Activated naive CD4-positive, alpha-beta T cell treated with anti-CD3 and anti-CD28 coated beads for 36 hours (primary cell): ENCODE measurements around the gene ATRNL1. TPM values are rescaled to one million over a fixed set of nuclear protein-coding genes. Genes with fewer than 3 reads are reported as not detected.
"Not testable (repeated sequence)": the region's sequence is repeated elsewhere in the genome, so short reads cannot be mapped to it uniquely, and the experiment has no call there.

Experiments
- CTCF ChIA-PET: fragments of 350-600 bp; sonication (Branson Sonifier 250); formaldehyde crosslinking; loops from one replicate; lab custom pipeline; 2021; ENCODE audit warnings: antibody characterized with exemption; lab: Charles Lee
- DNase-seq: peaks from one replicate; pipeline ENCODE4 v3.0.0-alpha.2; 2020
- H3K27ac Mint-ChIP-seq: one replicate; pipeline ENCODE4 v1.8.0; 2021; ENCODE audit warnings: mild to moderate bottlenecking, mixed read lengths
- H3K27me3 Mint-ChIP-seq: one replicate; pipeline ENCODE4 v1.8.0; 2021; ENCODE audit warnings: low read depth, mixed read lengths
- H3K36me3 Mint-ChIP-seq: one replicate; pipeline ENCODE4 v1.8.0; 2021; ENCODE audit warnings: low read depth, mixed read lengths
- H3K4me1 Mint-ChIP-seq: one replicate; pipeline ENCODE4 v1.8.0; 2021; ENCODE audit warnings: low read depth, mixed read lengths
- H3K4me3 Mint-ChIP-seq: one replicate; pipeline ENCODE4 v1.8.0; 2021; ENCODE audit warnings: mild to moderate bottlenecking, moderate library complexity, mixed read lengths
- H3K9me3 Mint-ChIP-seq: one replicate; pipeline ENCODE4 v1.8.0; 2021; ENCODE audit warnings: mixed read lengths
- intact Hi-C: fragments of 100-400 bp; cut with micrococcal nuclease; formaldehyde crosslinking; loops from one replicate; pipeline ENCODE4 v1.15.1; 2023
- total RNA-seq, 2 experiments: library from RNA; stranded (reverse); gene quantifications; one replicate each; pipeline ENCODE4 v1.2.3, GENCODE V29; 2021

ATRNL1 gene
- total RNA-seq, 2 experiments from 2014 or later = not detected

DNA sequence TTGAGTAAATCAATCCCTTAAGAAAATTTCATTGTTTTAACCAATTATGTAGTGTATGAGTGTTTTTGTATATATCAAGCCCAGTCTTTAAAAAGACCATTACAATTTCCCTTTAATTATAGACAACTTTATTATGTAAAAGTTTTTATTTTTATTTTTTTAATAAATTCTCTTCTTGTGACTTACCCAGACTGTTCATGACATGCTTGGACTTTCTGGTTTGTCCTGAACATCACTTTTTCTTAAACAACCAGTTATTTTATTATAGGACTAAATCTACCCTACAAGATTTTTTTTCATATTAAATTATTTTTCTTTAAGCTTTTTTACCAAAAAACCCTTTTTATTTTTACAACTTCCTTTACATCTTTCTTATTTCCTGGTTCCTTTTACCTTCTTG lies 410.4 kb downstream of the ATRNL1 start:
- intact Hi-C loops = no loop called here
- no peaks in the 10 kb centered on the region for H3K36me3 Mint-ChIP-seq
- no peak overlapping the region for H3K27ac Mint-ChIP-seq
- H3K4me3 Mint-ChIP-seq = no peak overlapping the region
- DNase-seq = no peak
- no peaks in the 10 kb centered on the region for H3K27me3 Mint-ChIP-seq
- CTCF ChIA-PET = no interaction called here
- no peaks in the 10 kb centered on the region for H3K4me1 Mint-ChIP-seq
- H3K9me3 Mint-ChIP-seq = peaks cover 5% of the 10 kb centered on the region

DNA sequence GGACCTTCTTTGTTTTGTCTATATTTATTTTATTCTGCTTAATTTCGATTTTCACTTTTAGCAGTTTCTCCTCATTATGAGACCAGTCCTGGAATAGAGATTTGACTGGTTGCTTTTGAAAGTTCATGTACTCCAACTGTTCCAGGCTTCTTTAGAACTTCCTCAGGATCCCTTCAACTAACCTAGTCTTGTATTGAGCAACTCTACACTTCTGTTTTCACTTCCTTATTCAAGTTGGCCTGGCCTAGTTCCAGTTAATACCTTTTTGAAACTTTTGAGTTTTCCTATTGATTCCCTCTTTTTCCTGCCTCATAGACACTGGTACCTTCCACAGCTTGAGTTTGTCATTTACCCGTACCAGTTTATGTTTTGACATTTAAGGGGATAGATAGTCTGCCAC lies 421.7 kb downstream of the ATRNL1 start:
- H3K9me3 Mint-ChIP-seq = peaks cover 8% of the 10 kb centered on the region
- CTCF ChIA-PET = no interaction called here
- H3K4me1 Mint-ChIP-seq = no peaks in the 10 kb centered on the region
- H3K36me3 Mint-ChIP-seq = no peaks in the 10 kb centered on the region
- intact Hi-C loops = no loop called here
- no peaks in the 10 kb centered on the region for H3K27me3 Mint-ChIP-seq
- H3K4me3 Mint-ChIP-seq = no peak overlapping the region
- no peak overlapping the region for H3K27ac Mint-ChIP-seq
- DNase-seq = no peak

DNA sequence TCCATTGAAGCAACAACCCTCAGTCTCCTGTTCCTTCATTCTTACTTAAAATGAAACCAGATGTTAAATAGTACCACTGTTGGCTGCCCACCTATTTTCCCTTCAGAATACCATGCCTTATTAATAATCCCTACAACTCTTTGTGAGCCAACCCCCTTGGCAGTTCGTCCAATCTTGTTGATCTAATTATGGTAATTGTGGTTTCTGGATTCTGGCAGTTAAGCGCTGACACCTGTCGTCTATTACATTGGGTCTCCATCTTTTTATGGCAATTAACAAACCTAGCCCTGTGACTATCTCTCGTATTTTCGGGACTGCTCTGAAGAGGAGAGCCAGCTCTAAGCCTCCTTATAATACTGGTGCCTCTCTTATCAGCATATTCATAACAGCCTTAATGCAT lies 432.0 kb downstream of the ATRNL1 start:
- Mint-ChIP-seq H3K4me3 (no peak overlapping the region), H3K9me3 (peaks cover 9% of the 10 kb centered on the region), H3K27me3 (no peaks in the 10 kb centered on the region), H3K27ac (no peak overlapping the region), H3K36me3 (no peaks in the 10 kb centered on the region), H3K4me1 (no peaks in the 10 kb centered on the region)
- CTCF ChIA-PET = no interaction called here
- DNase-seq = no peak
- intact Hi-C loops = no loop called here

DNA sequence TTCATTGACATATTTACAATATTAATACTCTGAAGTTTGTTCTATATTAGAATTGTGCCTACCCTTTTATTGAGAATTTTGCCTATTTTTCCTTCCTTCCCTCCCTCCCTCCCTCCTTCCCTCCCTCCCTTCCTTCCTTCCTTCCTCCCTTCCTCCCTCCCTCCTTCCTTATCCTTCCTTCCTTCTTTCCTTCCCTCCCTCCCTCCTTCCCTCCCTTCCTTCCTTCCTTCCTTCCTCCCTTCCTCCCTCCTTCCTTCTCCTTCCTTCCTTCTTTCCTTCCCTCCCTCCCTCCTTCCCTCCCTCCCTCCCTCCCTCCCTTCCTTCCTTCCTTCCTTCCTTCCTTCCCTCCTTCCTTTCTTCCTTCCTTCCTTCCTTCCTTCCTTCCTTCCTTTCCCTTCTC lies 434.5 kb downstream of the ATRNL1 start:
- H3K27ac Mint-ChIP-seq, H3K9me3 Mint-ChIP-seq, CTCF ChIA-PET, H3K4me1 Mint-ChIP-seq, H3K36me3 Mint-ChIP-seq, intact Hi-C loops, DNase-seq, H3K4me3 Mint-ChIP-seq, H3K27me3 Mint-ChIP-seq: not testable (repeated sequence)

DNA sequence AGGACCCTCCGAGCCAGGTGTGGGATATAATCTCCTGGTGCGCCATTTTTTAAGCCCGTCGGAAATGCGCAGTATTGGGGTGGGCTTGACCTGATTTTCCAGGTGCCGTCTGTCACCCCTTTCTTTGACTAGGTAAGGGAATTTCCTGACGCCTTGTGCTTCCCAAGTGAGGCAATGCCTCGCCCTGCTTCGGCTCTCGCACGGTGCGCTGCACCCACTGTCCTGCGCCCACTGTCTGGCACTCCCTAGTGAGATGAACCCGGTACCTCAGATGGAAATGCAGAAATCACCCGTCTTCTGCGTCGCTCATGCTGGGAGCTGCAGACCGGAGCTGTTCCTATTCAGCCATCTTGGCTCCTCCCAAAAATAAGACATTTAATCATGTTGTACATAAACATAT lies 443.2 kb downstream of the ATRNL1 start:
- H3K4me1 Mint-ChIP-seq, H3K4me3 Mint-ChIP-seq, H3K9me3 Mint-ChIP-seq, H3K36me3 Mint-ChIP-seq, intact Hi-C loops, H3K27me3 Mint-ChIP-seq, DNase-seq, H3K27ac Mint-ChIP-seq, CTCF ChIA-PET: not testable (repeated sequence)

DNA sequence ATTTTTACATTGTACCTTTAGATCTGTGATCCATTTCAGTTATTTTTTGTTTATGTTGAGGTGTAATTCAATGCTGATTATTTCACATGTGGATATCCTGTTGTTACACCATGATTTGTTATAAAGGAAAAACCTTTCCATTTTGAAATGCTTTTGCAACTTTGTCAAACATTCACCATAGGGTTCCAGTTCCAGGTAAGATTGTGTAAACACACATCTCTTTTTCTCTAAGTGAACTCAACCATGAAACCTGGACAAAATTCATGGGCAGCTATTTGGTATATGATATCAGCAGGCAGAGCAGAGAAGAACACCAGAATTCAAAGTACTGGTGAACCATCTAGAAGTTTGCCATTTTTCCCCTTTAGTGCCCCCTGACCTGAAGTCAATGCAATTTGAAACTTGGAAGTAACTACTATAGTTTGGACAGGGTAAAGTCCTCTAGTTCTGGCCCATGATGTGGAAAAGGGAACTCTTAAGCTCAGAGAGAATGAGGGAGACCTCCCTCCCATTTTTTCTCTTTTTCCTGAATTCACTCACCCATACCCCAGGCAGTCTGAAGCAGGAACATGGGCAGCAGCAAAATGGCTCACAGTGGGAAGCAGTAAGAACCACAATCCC lies 446.1 kb downstream of the ATRNL1 start:
- CTCF ChIA-PET = no interaction called here
- Mint-ChIP-seq H3K4me1 (no peaks in the 10 kb centered on the region), H3K9me3 (peaks cover 4% of the 10 kb centered on the region), H3K36me3 (no peaks in the 10 kb centered on the region), H3K4me3 (no peak overlapping the region), H3K27ac (no peak overlapping the region), H3K27me3 (no peaks in the 10 kb centered on the region)
- no peak for DNase-seq
- intact Hi-C loops = no loop called here

DNA sequence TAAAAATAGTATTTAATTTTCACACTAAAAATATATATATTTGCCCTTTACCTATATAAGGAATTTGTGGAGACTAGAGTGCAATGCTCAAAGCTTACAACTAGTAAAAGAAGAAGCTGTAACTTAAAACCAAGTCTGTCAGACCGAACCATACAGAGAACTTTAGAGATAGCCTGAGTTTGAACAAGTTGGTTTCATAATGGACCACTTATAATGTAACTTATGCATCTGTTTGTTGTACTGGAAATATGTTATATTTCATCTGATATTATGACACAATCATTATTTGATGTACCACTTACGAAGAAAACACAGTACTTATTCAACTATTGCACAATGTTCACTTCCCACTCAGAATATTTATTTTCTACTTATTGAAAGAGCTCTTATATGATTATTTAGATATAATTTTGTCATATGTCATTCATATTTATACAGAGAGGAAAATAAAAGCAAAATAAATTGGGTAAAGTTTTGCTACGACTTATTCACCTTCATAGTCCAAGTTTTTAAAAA lies 462.8 kb downstream of the ATRNL1 start:
- no peak for DNase-seq
- intact Hi-C loops = no loop called here
- H3K27ac Mint-ChIP-seq = no peak overlapping the region
- H3K4me1 Mint-ChIP-seq = no peaks in the 10 kb centered on the region
- no peak overlapping the region for H3K4me3 Mint-ChIP-seq
- no peaks in the 10 kb centered on the region for H3K27me3 Mint-ChIP-seq
- CTCF ChIA-PET = no interaction called here
- no peaks in the 10 kb centered on the region for H3K36me3 Mint-ChIP-seq
- peaks cover 8% of the 10 kb centered on the region for H3K9me3 Mint-ChIP-seq

DNA sequence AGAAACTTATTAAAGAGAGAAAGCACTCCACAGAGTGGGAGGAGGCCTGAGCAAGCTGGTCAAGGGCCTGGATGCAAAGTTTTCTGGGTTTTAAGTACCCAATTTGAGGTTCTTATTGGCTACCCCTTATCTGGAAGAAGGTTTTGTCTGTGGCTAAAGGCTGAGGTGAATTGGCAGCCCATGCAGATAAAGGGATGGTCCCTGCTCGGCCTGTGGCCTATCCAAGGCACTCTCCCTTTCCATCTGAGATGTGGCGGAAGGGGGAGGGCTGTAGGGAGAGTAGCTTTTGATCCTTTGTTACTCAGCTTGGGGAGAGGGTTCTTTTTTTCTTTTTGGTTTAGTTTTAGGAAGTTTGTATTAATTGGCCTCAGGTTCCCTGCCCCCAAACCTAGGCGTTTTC lies 465.1 kb downstream of the ATRNL1 start:
- no peak for DNase-seq
- Mint-ChIP-seq H3K4me3 (no peak overlapping the region), H3K4me1 (no peaks in the 10 kb centered on the region), H3K36me3 (no peaks in the 10 kb centered on the region), H3K9me3 (peaks cover 8% of the 10 kb centered on the region), H3K27ac (no peak overlapping the region), H3K27me3 (no peaks in the 10 kb centered on the region)
- CTCF ChIA-PET = no interaction called here
- intact Hi-C loops = no loop called here

DNA sequence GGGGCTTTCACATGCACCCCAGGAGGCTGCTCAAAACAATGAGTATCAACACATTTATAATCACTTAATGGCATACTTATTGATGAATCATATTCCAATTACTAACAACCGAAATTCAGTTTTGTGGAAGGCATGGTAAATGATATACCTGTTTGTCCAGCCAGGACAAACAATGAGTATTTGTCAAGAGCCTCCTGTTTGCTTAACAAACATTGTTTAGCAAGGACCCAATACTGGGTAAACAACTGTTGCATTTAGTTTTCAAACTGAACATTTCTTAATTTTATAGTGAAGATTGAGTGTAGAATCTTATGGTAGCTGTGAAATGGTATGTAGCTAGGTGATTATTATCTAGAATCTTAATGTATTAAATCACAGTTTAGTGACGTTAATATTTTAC lies 473.7 kb downstream of the ATRNL1 start:
- no peaks in the 10 kb centered on the region for H3K4me1 Mint-ChIP-seq
- CTCF ChIA-PET = interaction anchor here (1.0 kb wide), 1 partner anchor 10 kb away, joined by 3 read pairs; no protein-coding TSS in a partner anchor
- H3K36me3 Mint-ChIP-seq = no peaks in the 10 kb centered on the region
- no peak for DNase-seq
- intact Hi-C loops = no loop called here
- no peaks in the 10 kb centered on the region for H3K27me3 Mint-ChIP-seq
- peaks cover 1% of the 10 kb centered on the region for H3K9me3 Mint-ChIP-seq
- H3K27ac Mint-ChIP-seq = no peak overlapping the region
- H3K4me3 Mint-ChIP-seq = no peak overlapping the region

DNA sequence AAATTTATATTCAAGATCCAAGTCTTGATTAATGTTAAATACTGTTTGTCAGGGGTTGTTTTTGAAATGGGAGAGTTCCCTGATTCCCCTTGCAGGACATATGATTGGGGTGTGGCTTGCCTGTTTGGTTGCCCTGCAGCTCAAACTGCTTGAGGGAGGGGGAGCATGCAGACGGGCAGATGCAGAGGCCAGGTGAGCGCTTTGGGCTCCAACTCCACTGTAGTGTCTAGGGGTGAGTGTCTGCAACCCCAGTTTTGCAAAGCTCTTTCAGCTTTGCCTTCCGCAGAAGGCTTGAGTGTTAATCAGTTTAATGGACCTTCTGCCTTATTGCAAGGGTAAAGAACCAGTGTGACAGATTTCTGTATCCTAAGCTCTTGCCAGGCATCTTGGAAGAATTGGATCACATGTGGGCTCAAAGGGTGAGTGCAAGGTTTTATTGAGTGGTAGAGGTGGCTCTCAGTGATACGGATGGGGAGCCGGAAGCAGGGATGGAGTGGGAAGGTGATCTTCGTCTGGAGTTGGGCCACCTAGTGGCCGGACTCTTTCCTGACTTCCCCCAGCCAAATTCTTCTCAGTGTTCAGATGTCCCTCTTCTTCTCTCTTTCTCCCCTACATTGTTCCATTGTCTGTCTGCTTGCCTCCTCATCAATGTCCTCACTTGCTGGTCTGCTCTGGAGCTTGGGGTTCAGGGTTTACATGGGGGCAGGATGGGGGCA lies 479.7 kb downstream of the ATRNL1 start:
- intact Hi-C loops = no loop called here
- DNase-seq = no peak
- Mint-ChIP-seq H3K4me3 (no peak overlapping the region), H3K36me3 (no peaks in the 10 kb centered on the region), H3K9me3 (peaks cover 6% of the 10 kb centered on the region), H3K27ac (no peak overlapping the region), H3K27me3 (no peaks in the 10 kb centered on the region), H3K4me1 (no peaks in the 10 kb centered on the region)
- CTCF ChIA-PET = no interaction called here

DNA sequence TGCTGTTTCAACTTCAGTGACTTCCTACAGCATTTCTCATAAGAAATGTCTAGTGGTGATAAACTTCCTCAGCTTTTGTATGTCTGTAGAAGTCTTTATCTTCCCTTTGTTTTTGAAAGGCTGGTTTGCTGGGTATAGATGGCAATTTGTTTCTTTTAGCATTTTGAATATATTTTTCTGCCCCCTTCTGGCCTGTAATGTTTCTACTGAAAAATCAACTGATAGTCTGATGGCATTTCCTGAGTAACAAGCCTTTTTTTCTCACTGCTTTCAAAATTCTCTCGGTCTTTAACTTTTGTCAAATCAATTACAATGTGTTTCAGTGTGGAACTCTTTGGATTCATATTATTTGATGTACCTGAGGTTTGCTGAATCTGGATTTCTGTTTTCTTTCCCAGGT lies 487.1 kb downstream of the ATRNL1 start:
- CTCF ChIA-PET = no interaction called here
- Mint-ChIP-seq H3K27ac (no peak overlapping the region), H3K27me3 (no peaks in the 10 kb centered on the region), H3K9me3 (peaks cover 16% of the 10 kb centered on the region), H3K36me3 (no peaks in the 10 kb centered on the region), H3K4me1 (no peaks in the 10 kb centered on the region), H3K4me3 (no peak overlapping the region)
- intact Hi-C loops = no loop called here
- no peak for DNase-seq

DNA sequence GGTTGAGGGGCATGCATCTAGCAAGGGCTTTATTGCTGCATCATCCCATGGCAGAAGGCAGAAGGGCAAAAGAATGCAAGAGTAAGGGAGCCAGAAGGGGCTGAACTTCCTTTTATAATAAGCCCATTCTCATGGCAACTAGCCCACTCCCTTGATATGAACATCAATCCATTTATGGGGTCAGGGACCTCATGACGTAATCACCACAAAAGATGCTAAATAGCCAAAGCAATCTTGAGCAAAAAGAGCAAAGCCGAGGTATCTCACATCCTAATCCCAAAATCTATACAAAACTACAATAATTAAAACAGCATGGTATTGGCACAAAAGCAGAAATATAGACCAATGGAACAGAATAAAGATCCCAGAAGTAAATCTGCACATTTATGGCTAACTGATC lies 499.9 kb downstream of the ATRNL1 start:
- H3K36me3 Mint-ChIP-seq = no peaks in the 10 kb centered on the region
- intact Hi-C loops = no loop called here
- no peak overlapping the region for H3K27ac Mint-ChIP-seq
- CTCF ChIA-PET = no interaction called here
- peaks cover 7% of the 10 kb centered on the region for H3K9me3 Mint-ChIP-seq
- H3K4me3 Mint-ChIP-seq = no peak overlapping the region
- DNase-seq = no peak
- H3K27me3 Mint-ChIP-seq = no peaks in the 10 kb centered on the region
- H3K4me1 Mint-ChIP-seq = no peaks in the 10 kb centered on the region

DNA sequence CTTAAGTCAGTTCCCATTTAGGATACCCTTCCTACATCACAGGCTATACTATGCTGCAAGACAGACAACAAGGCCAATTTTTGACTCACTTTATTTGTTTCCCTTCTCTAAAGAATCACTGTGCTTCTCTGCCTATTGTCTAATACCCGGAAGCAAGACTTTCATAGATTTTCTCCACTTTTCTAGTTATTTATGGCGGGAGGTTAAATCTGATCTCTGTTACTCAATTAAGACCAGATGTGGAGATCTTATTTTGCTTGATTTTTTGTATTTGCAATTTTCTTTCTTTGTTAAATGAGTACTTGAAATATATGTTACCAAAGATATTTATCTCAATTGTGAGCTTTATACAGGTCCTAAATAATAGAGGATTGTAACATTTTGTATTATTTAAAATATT lies 511.5 kb downstream of the ATRNL1 start:
- Mint-ChIP-seq H3K36me3 (no peaks in the 10 kb centered on the region), H3K4me3 (no peak overlapping the region), H3K27ac (no peak overlapping the region), H3K9me3 (peaks cover 6% of the 10 kb centered on the region), H3K4me1 (no peaks in the 10 kb centered on the region), H3K27me3 (no peaks in the 10 kb centered on the region)
- CTCF ChIA-PET = no interaction called here
- DNase-seq = no peak
- intact Hi-C loops = no loop called here
